HG03460 (cell line): ENCODE results near the gene TEX13B.

ENCODE experiments used
- ATAC-seq: cut with Tn5 transposase; IDR thresholded peaks from one replicate; pipeline ENCODE4 v1.9.1; 2021; ENCODE audit not compliant: unreplicated experiment

TEX13B gene

GRCh38 chrX:107940095-107940494 is 42.1 kb downstream of the TEX13B start:
- ATAC-seq: no peak

- ATAC-seq: no peak
Observed at GRCh38 chrX:107936434-107936730, 45.8 kb downstream of the TEX13B start.

- no peak for ATAC-seq
Observed at GRCh38 chrX:107935664-107936433, 46.3 kb downstream of the TEX13B start.

- no peak for ATAC-seq
Observed at GRCh38 chrX:107935200-107935599, 47.0 kb downstream of the TEX13B start.

- no peak for ATAC-seq
Observed at GRCh38 chrX:107934262-107934661, 47.9 kb downstream of the TEX13B start.
